ENCODE results near the gene CENPT.

CENPT gene

GRCh38 chr16:67873435-67874370 is 26.2 kb upstream of the CENPT start:
- Histone ChIP-seq H4K20me1 (ENCODE audit: low read depth, low read length) (no peaks in the 10 kb centered on the region), H3K79me2 (ENCODE audit: insufficient read depth, low read length) (peaks cover 35% of the 10 kb centered on the region)

GRCh38 chr16:67872631-67873434 is 25.3 kb upstream of the CENPT start, which contains the start of gene EDC4:
Gene EDC4 (plus strand): TSS chr16:67873052. CDS start chr16:67873262, 210 bp downstream.
- Histone ChIP-seq H2AFZ (ENCODE audit: low read depth, low read length, severe bottlenecking) (peak within 1 kb of the TSS; percentile 84), H3K79me2 (ENCODE audit: insufficient read depth, low read length) (peaks cover 35% of the 10 kb centered on the region), H3K4me3 (ENCODE audit: insufficient read depth, low read length, poor library complexity, severe bottlenecking) (peak within 1 kb of the TSS; percentile 96), H3K27me3 (ENCODE audit: low read length) (no peaks in the 10 kb centered on the region), H3K9ac (ENCODE audit: low read length) (peak within 1 kb of the TSS; percentile 90), H3K9me3 (ENCODE audit: insufficient read depth, low read length) (no peaks in the 10 kb centered on the region), H3K9me2 (replicated peaks; ENCODE audit: insufficient read depth, low read length) (no peaks in the 10 kb centered on the region), H3F3A (ENCODE audit: insufficient read depth) (peaks cover 21% of the 10 kb centered on the region), H4K20me1 (ENCODE audit: low read depth, low read length) (no peaks in the 10 kb centered on the region), H3K4me2 (ENCODE audit: low read depth, low read length, poor library complexity, severe bottlenecking) (peak within 1 kb of the TSS; percentile 85), H3K36me3 (ENCODE audit: low read length) (no peaks in the 10 kb centered on the region), H3K27ac (ENCODE audit: low read depth, low read length) (peak within 1 kb of the TSS; percentile 47)
- TF ChIP-seq EZH2phosphoT487 (conservative IDR thresholded peaks at IDR 0.05; ENCODE audit: low read length) (no peak), CTCF (IDR thresholded peaks at IDR 0.05; ENCODE audit: insufficient read depth, low read length, poor library complexity, severe bottlenecking) (no peak)

More at GRCh38 chr16:67873435-67874370, 26.2 kb upstream of the CENPT start:
- Histone ChIP-seq H3K9ac (ENCODE audit: low read length) (peak overlapping the region; percentile 90), H3K27me3 (ENCODE audit: low read length) (no peaks in the 10 kb centered on the region), H3F3A (ENCODE audit: insufficient read depth) (peaks cover 21% of the 10 kb centered on the region), H3K9me3 (ENCODE audit: insufficient read depth, low read length) (no peaks in the 10 kb centered on the region), H3K4me3 (ENCODE audit: insufficient read depth, low read length, poor library complexity, severe bottlenecking) (peak overlapping the region; percentile 96), H2AFZ (ENCODE audit: low read depth, low read length, severe bottlenecking) (peak overlapping the region; percentile 84), H3K27ac (ENCODE audit: low read depth, low read length) (peak overlapping the region; percentile 47), H3K36me3 (ENCODE audit: low read length) (no peaks in the 10 kb centered on the region), H3K9me2 (replicated peaks; ENCODE audit: insufficient read depth, low read length) (no peaks in the 10 kb centered on the region), H3K4me2 (ENCODE audit: low read depth, low read length, poor library complexity, severe bottlenecking) (peak overlapping the region; percentile 85)
- TF ChIP-seq EZH2phosphoT487 (conservative IDR thresholded peaks at IDR 0.05; ENCODE audit: low read length) (no peak), CTCF (IDR thresholded peaks at IDR 0.05; ENCODE audit: insufficient read depth, low read length, poor library complexity, severe bottlenecking) (no peak)

- Histone ChIP-seq H3K9me2 (replicated peaks; ENCODE audit: insufficient read depth, low read length) (no peaks in the 10 kb centered on the region), H3K36me3 (ENCODE audit: low read length) (no peaks in the 10 kb centered on the region), H3K4me3 (ENCODE audit: insufficient read depth, low read length, poor library complexity, severe bottlenecking) (no peak overlapping the region), H2AFZ (ENCODE audit: low read depth, low read length, severe bottlenecking) (peak overlapping the region; percentile 84), H3K9me3 (ENCODE audit: insufficient read depth, low read length) (no peaks in the 10 kb centered on the region), H4K20me1 (ENCODE audit: low read depth, low read length) (no peaks in the 10 kb centered on the region), H3K27me3 (ENCODE audit: low read length) (no peaks in the 10 kb centered on the region), H3K4me2 (ENCODE audit: low read depth, low read length, poor library complexity, severe bottlenecking) (peak overlapping the region; percentile 85), H3K9ac (ENCODE audit: low read length) (peak overlapping the region; percentile 90), H3K79me2 (ENCODE audit: insufficient read depth, low read length) (peaks cover 35% of the 10 kb centered on the region), H3F3A (ENCODE audit: insufficient read depth) (peaks cover 21% of the 10 kb centered on the region), H3K27ac (ENCODE audit: low read depth, low read length) (peak overlapping the region; percentile 47)
- TF ChIP-seq EZH2phosphoT487 (conservative IDR thresholded peaks at IDR 0.05; ENCODE audit: low read length) (no peak), CTCF (IDR thresholded peaks at IDR 0.05; ENCODE audit: insufficient read depth, low read length, poor library complexity, severe bottlenecking) (no peak)
These were observed 24.7 kb upstream of the CENPT start for GRCh38 chr16:67872131-67872630.
